Gastrocnemius medialis (tissue), 4 donors: ENCODE measurements around the gene S100A4. TPM values are rescaled to one million over a fixed set of nuclear protein-coding genes. Genes with fewer than 3 reads are reported as not detected.

ENCODE experiments used
- ATAC-seq, 2 donors: fragments of 150-250 bp; one replicate each; pipeline ENCODE4 v1.9.1; 2016
- DNase-seq, 2 donors: peaks; one replicate each; pipeline ENCODE4 v3.0.0-alpha.2; 2019
- H3K27ac ChIP-seq, 4 donors: fragments of 200-600 bp; sonication (generic); 1 replicate in 1 of 4; 2 replicates in 3 of 4; pipeline ENCODE4 v1.5.1; 2016 to 2018; ENCODE audit warnings: mild to moderate bottlenecking in 2 of 4, moderate library complexity in 1 of 4
- H3K27me3 ChIP-seq, 3 donors: fragments of 200-600 bp; sonication (generic) in 2 of 3; 1 replicate in 1 of 3; 2 replicates in 2 of 3; pipeline versions ENCODE4 v1.5.1 to v1.6.0; 2016 to 2019; ENCODE audit warnings: mild to moderate bottlenecking in 1 of 3, moderate library complexity in 1 of 3
- H3K36me3 ChIP-seq, 2 donors: fragments of 200-600 bp; sonication (generic) in 1 of 2; one replicate each; pipeline ENCODE4 v1.5.1; 2017 to 2018
- H3K4me1 ChIP-seq, 2 donors: fragments of 200-600 bp; sonication (generic) in 1 of 2; one replicate each; pipeline ENCODE4 v1.5.1; 2016 to 2017; ENCODE audit warnings: mild to moderate bottlenecking in 2 of 2
- H3K4me3 ChIP-seq, 4 donors: fragments of 200-600 bp; sonication (generic) in 3 of 4; 1 replicate in 1 of 4; 2 replicates in 3 of 4; pipeline ENCODE4 v1.5.1; 2016 to 2019; ENCODE audit warnings: mild to moderate bottlenecking in 2 of 4
- H3K9me3 ChIP-seq, 3 donors: fragments of 200-600 bp; sonication (generic) in 2 of 3; 1 replicate in 1 of 3; 2 replicates in 2 of 3; pipeline ENCODE4 v1.5.1; 2016 to 2019
- CTCF ChIP-seq, 5 experiments: fragments of 450-650 bp in 3 of 5; fragments of 200-600 bp in 2 of 5; sonication (generic) in 2 of 5; IDR thresholded peaks in 4 of 5; conservative IDR thresholded peaks in 1 of 5; 1 replicate in 4 of 5; 2 replicates in 1 of 5; pipeline ENCODE4 v1.5.1; 2016 to 2019; ENCODE audit warnings: antibody characterized with exemption in 5 of 5, mild to moderate bottlenecking in 3 of 5, moderate library complexity in 3 of 5
- POLR2A ChIP-seq, 2 donors: fragments of 450-650 bp; IDR thresholded peaks; one replicate each; pipeline ENCODE4 v1.6.1; 2017; ENCODE audit warnings: antibody characterized with exemption in 2 of 2, mild to moderate bottlenecking in 2 of 2, moderate library complexity in 2 of 2
- in situ Hi-C, 4 donors: fragments of 200-750 bp; cut with MboI; loops; one replicate each; pipeline versions ENCODE4 v1.15.0 to v1.8.0; 2017; ENCODE audit warnings: low sequenced_read_pairs in 4 of 4
- intact Hi-C: fragments of 100-400 bp; cut with DNase I; formaldehyde crosslinking; loops from one replicate; pipeline ENCODE4 v1.15.1; 2023; ENCODE audit warnings: low total_unique reads
- total RNA-seq, 4 donors: library from RNA; depleted of rRNA; stranded (reverse); fragments of >200 nt; gene quantifications; one replicate each; pipeline versions ENCODE4 v1.1.0 to v1.2.3, GENCODE V29; 2016

Gene S100A4
- total RNA-seq, 4 donors from 2014 or later, result 76.8 to 377 (median 144) TPM

GRCh38 chr1:153568367-153569099, 22.9 kb upstream of the S100A4 start:
- H3K4me3 ChIP-seq, result peak overlapping the region; percentile 28 to 52 (median 40)
- peak; percentile 28 to 37 for ATAC-seq
- DNase-seq, result peak; percentile 78 to 91
- H3K27me3 ChIP-seq, result no peaks in the 10 kb centered on the region
- H3K4me1 ChIP-seq, result peaks cover 34 to 51% of the 10 kb centered on the region in 2 donors
- in situ Hi-C loops, result loop anchor here in 3 of 4 donors (5.0 to 10.0 kb wide), 2 partner anchors 36 to 54 kb away; no protein-coding TSS in a partner anchor
- intact Hi-C loops, result loop anchor here (1.0 to 10.0 kb wide), 5 partner anchors 35 to 419 kb away; partner anchors contain the start of genes ILF2, RAB13 and S100A9
- TF ChIP-seq POLR2A (IDR thresholded peaks at IDR 0.05), result no peak
- TF ChIP-seq CTCF (IDR thresholded peaks at IDR 0.05 in 4 of 5, conservative IDR thresholded peaks at IDR 0.05 in 1 of 5), result peak; percentile 97 to 100 (median 99)
- no peaks in the 10 kb centered on the region for H3K9me3 ChIP-seq
- H3K27ac ChIP-seq, result peak overlapping the region; percentile 87 to 94 (median 92)
- no peaks in the 10 kb centered on the region for H3K36me3 ChIP-seq

- in situ Hi-C loops (loop anchor here in 3 of 4 donors (5.0 to 10.0 kb wide), 2 partner anchors 35 to 53 kb away; no protein-coding TSS in a partner anchor), intact Hi-C loops (loop anchor here (1.0 to 10.0 kb wide), 5 partner anchors 34 to 420 kb away; partner anchors contain the start of genes ILF2, RAB13 and S100A9)
- Histone ChIP-seq H3K27me3 (no peaks in the 10 kb centered on the region), H3K9me3 (no peaks in the 10 kb centered on the region), H3K36me3 (no peaks in the 10 kb centered on the region), H3K4me3 (peak overlapping the region; percentile 28 to 52 (median 40)), H3K27ac (peak overlapping the region; percentile 87 to 94 (median 92)), H3K4me1 (peaks cover 34 to 46% of the 10 kb centered on the region in 2 donors)
- TF ChIP-seq CTCF (IDR thresholded peaks at IDR 0.05 in 4 of 5, conservative IDR thresholded peaks at IDR 0.05 in 1 of 5) (no peak), POLR2A (IDR thresholded peaks at IDR 0.05) (no peak)
- DNase-seq, result no peak
- no peak for ATAC-seq
Measured at GRCh38 chr1:153567621-153568366, 22.2 kb upstream of the S100A4 start.

GRCh38 chr1:153566414-153567371, 21.1 kb upstream of the S100A4 start:
- DNase-seq (peak; percentile 98 to 100), ATAC-seq (peak; percentile 78 to 84)
- Histone ChIP-seq H3K36me3 (no peaks in the 10 kb centered on the region), H3K4me3 (peak overlapping the region in 1 of 4 donors; percentile 8), H3K9me3 (no peaks in the 10 kb centered on the region), H3K27me3 (no peaks in the 10 kb centered on the region), H3K4me1 (peaks cover 27 to 38% of the 10 kb centered on the region in 2 donors), H3K27ac (peak overlapping the region; percentile 87 to 94 (median 92))
- TF ChIP-seq CTCF (IDR thresholded peaks at IDR 0.05 in 4 of 5, conservative IDR thresholded peaks at IDR 0.05 in 1 of 5) (no peak), POLR2A (IDR thresholded peaks at IDR 0.05) (peak; percentile 48 to 53)
- intact Hi-C loops, result loop anchor here (1.0 to 10.0 kb wide), 5 partner anchors 76 to 421 kb away; partner anchors contain the start of genes ILF2, RAB13 and S100A9
- in situ Hi-C loops, result loop anchor here in 3 of 4 donors (5.0 to 10.0 kb wide), 2 partner anchors 34 to 52 kb away; no protein-coding TSS in a partner anchor
